Tibial nerve (tissue), 4 donors: Measurements from ENCODE around the gene DEPP1. TPM values are rescaled to one million over a fixed set of nuclear protein-coding genes. Genes with fewer than 3 reads are reported as not detected.

Source experiments
- DNase-seq, 2 donors: peaks; one replicate each; pipeline ENCODE4 v3.0.0-alpha.2; 2019; ENCODE audit warnings: low spot score in 2 of 2
- H3K27ac ChIP-seq, 4 donors: fragments of 200-600 bp; sonication (generic) in 3 of 4; one replicate each; pipeline ENCODE4 v1.5.1; 2017 to 2019; ENCODE audit warnings: mild to moderate bottlenecking in 1 of 4
- H3K27me3 ChIP-seq, 2 donors: fragments of 200-600 bp; sonication (generic) in 1 of 2; one replicate each; pipeline versions ENCODE4 v1.5.1 to v1.6.0; 2017 to 2019
- H3K36me3 ChIP-seq, 3 donors: fragments of 200-600 bp; sonication (generic); one replicate each; pipeline ENCODE4 v1.5.1; 2018 to 2019
- H3K4me1 ChIP-seq, 4 donors: fragments of 200-600 bp; sonication (generic) in 3 of 4; one replicate each; pipeline ENCODE4 v1.5.1; 2017 to 2019
- H3K4me3 ChIP-seq, 4 donors: fragments of 200-600 bp; sonication (generic) in 3 of 4; one replicate each; pipeline ENCODE4 v1.5.1; 2017 to 2019; ENCODE audit warnings: mild to moderate bottlenecking in 1 of 4, moderate library complexity in 1 of 4
- H3K9me3 ChIP-seq, 4 donors: fragments of 200-600 bp; sonication (generic) in 3 of 4; one replicate each; pipeline ENCODE4 v1.5.1; 2017 to 2019
- EP300 ChIP-seq, 2 donors: sonication (generic); formaldehyde crosslinking; IDR thresholded peaks; one replicate each; pipeline ENCODE4 v1.6.1; 2017; ENCODE audit warnings: antibody characterized with exemption in 2 of 2, mild to moderate bottlenecking in 1 of 2
- POLR2A ChIP-seq, 2 donors: fragments of 450-650 bp; IDR thresholded peaks; one replicate each; pipeline ENCODE4 v1.6.1; 2017; ENCODE audit warnings: antibody characterized with exemption in 2 of 2, mild to moderate bottlenecking in 2 of 2, moderate library complexity in 2 of 2
- WGBS, 2 donors: methylation state at CpG; one replicate each; pipeline ENCODE4 v1.1.5; 2018; 5-methylcytosine and 5-hydroxymethylcytosine counted together
- total RNA-seq, 4 donors: library from RNA; depleted of rRNA; stranded (reverse); fragments of >200 nt; gene quantifications; one replicate each; pipeline ENCODE4 v1.1.0, GENCODE V29; 2016
- TF ChIP-seq, protein P1 (sequence below), 5 experiments: fragments of 200-600 bp in 3 of 5; fragments of 450-650 bp in 2 of 5; sonication (generic) in 3 of 5; IDR thresholded peaks; one replicate each; pipeline ENCODE4 v1.5.1; 2016 to 2019; ENCODE audit warnings: antibody characterized with exemption in 5 of 5, mild to moderate bottlenecking in 3 of 5, moderate library complexity in 2 of 5

DEPP1 gene
- total RNA-seq, 4 donors from 2014 or later, result 530 to 1,439 (median 798) TPM

DNA sequence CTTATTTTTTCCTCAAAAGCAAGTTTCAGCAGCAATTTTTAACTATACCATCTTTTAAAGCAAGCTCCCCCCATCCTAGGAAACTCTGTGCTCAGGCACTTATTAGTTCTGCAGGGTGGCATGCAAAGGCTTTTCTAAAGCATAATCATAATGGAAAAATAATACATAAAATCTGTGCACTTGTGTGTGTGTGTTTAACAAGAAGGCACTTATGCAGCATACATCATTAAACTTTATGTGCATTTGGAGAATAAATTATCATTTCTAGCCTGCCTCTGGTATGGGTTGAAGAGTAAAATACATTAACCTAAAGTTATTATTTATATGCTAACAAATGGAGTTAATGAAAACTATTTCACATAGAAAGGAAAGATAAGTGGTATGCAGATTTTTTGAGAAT is 24.6 kb downstream of the DEPP1 start:
- Histone ChIP-seq H3K27ac (peak overlapping the region in 2 of 4 donors; percentile 94 to 95), H3K36me3 (peaks cover 0 to 25% (median 0%) of the 10 kb centered on the region in 3 donors), H3K4me3 (no peak overlapping the region), H3K27me3 (no peaks in the 10 kb centered on the region), H3K9me3 (no peaks in the 10 kb centered on the region), H3K4me1 (peaks cover 0 to 97% (median 44%) of the 10 kb centered on the region in 4 donors)
- DNase-seq, result no peak
- no peak for TF ChIP-seq EP300 (IDR thresholded peaks at IDR 0.05)
- TF ChIP-seq POLR2A (IDR thresholded peaks at IDR 0.05), result no peak
- TF ChIP-seq, protein P1, sequence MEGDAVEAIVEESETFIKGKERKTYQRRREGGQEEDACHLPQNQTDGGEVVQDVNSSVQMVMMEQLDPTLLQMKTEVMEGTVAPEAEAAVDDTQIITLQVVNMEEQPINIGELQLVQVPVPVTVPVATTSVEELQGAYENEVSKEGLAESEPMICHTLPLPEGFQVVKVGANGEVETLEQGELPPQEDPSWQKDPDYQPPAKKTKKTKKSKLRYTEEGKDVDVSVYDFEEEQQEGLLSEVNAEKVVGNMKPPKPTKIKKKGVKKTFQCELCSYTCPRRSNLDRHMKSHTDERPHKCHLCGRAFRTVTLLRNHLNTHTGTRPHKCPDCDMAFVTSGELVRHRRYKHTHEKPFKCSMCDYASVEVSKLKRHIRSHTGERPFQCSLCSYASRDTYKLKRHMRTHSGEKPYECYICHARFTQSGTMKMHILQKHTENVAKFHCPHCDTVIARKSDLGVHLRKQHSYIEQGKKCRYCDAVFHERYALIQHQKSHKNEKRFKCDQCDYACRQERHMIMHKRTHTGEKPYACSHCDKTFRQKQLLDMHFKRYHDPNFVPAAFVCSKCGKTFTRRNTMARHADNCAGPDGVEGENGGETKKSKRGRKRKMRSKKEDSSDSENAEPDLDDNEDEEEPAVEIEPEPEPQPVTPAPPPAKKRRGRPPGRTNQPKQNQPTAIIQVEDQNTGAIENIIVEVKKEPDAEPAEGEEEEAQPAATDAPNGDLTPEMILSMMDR (IDR thresholded peaks at IDR 0.05), result no peak

DNA sequence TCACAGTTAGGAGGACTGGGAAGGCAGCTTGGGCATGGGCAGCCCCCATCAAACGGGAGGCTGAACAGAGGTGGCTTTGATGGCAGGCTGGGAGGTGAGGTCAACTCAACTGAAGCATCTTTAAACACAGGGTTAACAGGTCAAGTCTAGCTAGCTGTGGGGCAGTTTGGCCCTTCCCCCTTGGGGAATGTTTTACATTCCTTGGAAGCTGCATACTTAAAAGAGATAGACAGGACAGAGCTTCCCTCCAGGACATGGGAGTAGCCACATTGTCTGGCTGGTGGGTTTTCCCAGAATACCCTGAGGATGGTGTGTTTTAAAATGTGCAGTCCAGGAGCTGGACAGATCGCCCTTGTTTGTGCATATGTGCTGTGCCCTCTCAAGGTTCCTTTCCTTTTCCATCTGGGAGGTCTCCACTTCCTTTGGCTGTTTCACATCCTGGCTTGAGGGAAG is 25.8 kb downstream of the DEPP1 start:
- H3K27ac ChIP-seq, result peak overlapping the region in 3 of 4 donors; percentile 30 to 95 (median 94)
- no peak for DNase-seq
- TF ChIP-seq EP300 (IDR thresholded peaks at IDR 0.05) (no peak), POLR2A (IDR thresholded peaks at IDR 0.05) (no peak)
- TF ChIP-seq, protein P1 (IDR thresholded peaks at IDR 0.05), result no peak
- H3K36me3 ChIP-seq, result peaks cover 0 to 25% (median 0%) of the 10 kb centered on the region in 3 donors
- peaks cover 0 to 90% (median 40%) of the 10 kb centered on the region in 4 donors for H3K4me1 ChIP-seq
- WGBS, 2 donors, result 23 to 28% methylated on average over 2 of the region's 2 CpGs
- no peak overlapping the region for H3K4me3 ChIP-seq
- H3K9me3 ChIP-seq, result no peaks in the 10 kb centered on the region
- no peaks in the 10 kb centered on the region for H3K27me3 ChIP-seq

DNA sequence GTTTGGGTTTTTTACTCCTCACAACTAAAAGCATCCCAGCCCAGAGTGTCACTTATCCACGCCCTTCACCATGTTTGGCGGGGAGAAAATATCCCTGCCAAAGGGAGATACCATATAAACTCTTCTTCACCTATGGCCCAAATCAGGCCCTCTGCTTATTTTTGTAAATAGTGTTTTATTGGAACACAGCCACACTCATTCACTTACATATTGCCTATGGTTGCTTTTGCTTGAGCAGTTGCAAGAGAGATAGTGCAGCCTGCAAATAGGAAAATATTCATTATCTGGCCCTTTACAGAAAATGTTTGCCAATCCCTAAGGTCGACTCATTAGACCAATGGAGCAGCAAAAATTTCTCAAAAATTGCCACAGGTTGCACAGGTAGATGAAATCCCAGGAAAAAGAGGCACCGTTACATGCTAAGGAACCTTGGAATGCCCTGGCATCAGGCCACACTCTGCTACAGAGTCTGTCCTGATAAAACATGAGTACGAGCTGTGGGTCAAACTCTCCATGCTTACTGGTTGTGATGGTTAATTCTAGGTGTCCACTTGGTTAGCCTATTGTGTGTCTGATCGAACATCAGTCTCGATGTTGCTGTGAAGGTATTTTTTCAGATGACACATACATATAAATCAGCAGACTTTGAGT is 26.9 kb downstream of the DEPP1 start:
- Histone ChIP-seq H3K36me3 (peaks cover 0 to 22% (median 0%) of the 10 kb centered on the region in 3 donors), H3K4me1 (peaks cover 0 to 82% (median 35%) of the 10 kb centered on the region in 4 donors), H3K4me3 (no peak overlapping the region), H3K27ac (peak overlapping the region in 2 of 4 donors; percentile 94 to 95), H3K27me3 (no peaks in the 10 kb centered on the region), H3K9me3 (no peaks in the 10 kb centered on the region)
- WGBS, 2 donors, result 74 to 79% methylated on average over 7 of the region's 7 CpGs
- peak in 1 of 2 donors; percentile 10 for DNase-seq
- TF ChIP-seq, protein P1 (IDR thresholded peaks at IDR 0.05), result no peak
- TF ChIP-seq EP300 (IDR thresholded peaks at IDR 0.05) (no peak), POLR2A (IDR thresholded peaks at IDR 0.05) (no peak)

DNA sequence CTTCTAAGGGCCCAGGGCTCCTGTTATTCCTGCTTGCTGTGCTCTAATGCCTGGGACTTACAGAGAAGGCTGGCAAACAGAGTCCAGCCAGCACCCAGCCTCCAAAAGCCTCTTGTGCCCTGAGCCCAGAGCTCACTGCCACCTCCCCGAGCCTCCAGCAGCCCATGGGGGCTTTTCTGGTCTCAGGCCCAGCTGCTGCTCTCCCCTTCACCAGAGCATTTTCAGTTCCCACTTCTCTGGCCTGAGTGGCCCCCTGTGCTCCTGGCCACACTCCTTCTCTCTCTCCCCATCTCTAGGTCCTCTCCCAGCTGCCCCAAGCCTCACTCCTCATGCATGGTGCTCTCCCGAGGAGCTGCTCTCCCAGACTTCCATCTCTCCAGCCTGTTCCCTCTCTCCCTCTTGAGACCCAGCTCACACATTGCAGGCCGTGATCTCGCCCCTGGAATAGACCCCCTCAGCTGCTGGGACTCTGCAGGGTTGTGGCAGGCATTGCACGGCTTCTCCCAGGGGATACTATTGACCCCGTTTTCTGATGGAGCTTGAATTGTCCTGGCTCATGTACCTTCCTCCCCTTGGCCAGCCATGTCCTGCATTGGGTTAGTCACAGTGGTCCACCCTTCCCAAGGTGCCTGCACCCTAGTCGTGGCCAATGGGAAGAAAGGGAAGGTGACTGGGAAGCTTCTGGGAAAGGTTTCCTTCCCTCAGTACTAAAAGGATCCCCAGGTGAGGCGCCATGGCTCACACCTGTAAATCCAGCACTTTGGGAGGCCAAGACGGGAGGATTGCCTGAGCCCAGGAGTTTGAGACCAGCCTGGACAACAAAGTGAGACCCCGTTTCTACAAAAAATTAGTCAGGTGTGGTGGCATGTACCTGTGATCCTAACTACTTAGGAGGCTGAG is 28.0 kb downstream of the DEPP1 start:
- peak overlapping the region in 3 of 4 donors; percentile 19 to 95 (median 94) for H3K27ac ChIP-seq
- TF ChIP-seq POLR2A (IDR thresholded peaks at IDR 0.05), result no peak
- TF ChIP-seq, protein P1 (IDR thresholded peaks at IDR 0.05), result no peak
- TF ChIP-seq EP300 (IDR thresholded peaks at IDR 0.05), result no peak
- H3K9me3 ChIP-seq, result no peaks in the 10 kb centered on the region
- no peak overlapping the region for H3K4me3 ChIP-seq
- H3K4me1 ChIP-seq, result peaks cover 0 to 80% (median 35%) of the 10 kb centered on the region in 4 donors
- peaks cover 0 to 11% (median 0%) of the 10 kb centered on the region in 3 donors for H3K36me3 ChIP-seq
- 86% methylated on average over 10 of the region's 10 CpGs for WGBS, 2 donors
- no peaks in the 10 kb centered on the region for H3K27me3 ChIP-seq
- peak in 1 of 2 donors; percentile 8 for DNase-seq
